Stimulated activated naive CD8-positive, alpha-beta T cell treated with anti-CD3 and anti-CD28 coated beads, Interleukin-15, Interleukin-2, amounts not matched to agents 100 ng/mL and 50 ng/mL, for 24 hours (primary cell): ENCODE measurements around the gene SIGLEC5.

Experiments
- H3K27ac Mint-ChIP-seq: one replicate; pipeline ENCODE4 v1.8.0; 2021; ENCODE audit warnings: mild to moderate bottlenecking, mixed read lengths
- H3K27me3 Mint-ChIP-seq: one replicate; pipeline ENCODE4 v1.8.0; 2021; ENCODE audit warnings: mixed read lengths
- H3K36me3 Mint-ChIP-seq: one replicate; pipeline ENCODE4 v1.8.0; 2021; ENCODE audit warnings: low read depth, mixed read lengths
- H3K4me1 Mint-ChIP-seq: one replicate; pipeline ENCODE4 v1.8.0; 2021; ENCODE audit warnings: low read depth, mixed read lengths
- H3K4me3 Mint-ChIP-seq: one replicate; pipeline ENCODE4 v1.8.0; 2021; ENCODE audit warnings: mild to moderate bottlenecking, mixed read lengths
- H3K9me3 Mint-ChIP-seq: one replicate; pipeline ENCODE4 v1.8.0; 2021; ENCODE audit warnings: mixed read lengths

SIGLEC5 gene

GRCh38 chr19:51602189-51602854 is 27.9 kb downstream of the SIGLEC5 start:
- Mint-ChIP-seq H3K9me3 (peaks cover 4% of the 10 kb centered on the region), H3K4me1 (peaks cover 11% of the 10 kb centered on the region), H3K4me3 (no peak overlapping the region), H3K27ac (no peak overlapping the region), H3K27me3 (peaks cover 35% of the 10 kb centered on the region), H3K36me3 (no peaks in the 10 kb centered on the region)

- peaks cover 39% of the 10 kb centered on the region for H3K27me3 Mint-ChIP-seq
- no peak overlapping the region for H3K27ac Mint-ChIP-seq
- no peaks in the 10 kb centered on the region for H3K36me3 Mint-ChIP-seq
- no peaks in the 10 kb centered on the region for H3K4me1 Mint-ChIP-seq
- no peak overlapping the region for H3K4me3 Mint-ChIP-seq
- peaks cover 4% of the 10 kb centered on the region for H3K9me3 Mint-ChIP-seq
These were observed 29.1 kb downstream of the SIGLEC5 start for GRCh38 chr19:51600940-51601580.

GRCh38 chr19:51599084-51599483 is 31.1 kb downstream of the SIGLEC5 start:
- Mint-ChIP-seq H3K27me3 (peaks cover 32% of the 10 kb centered on the region), H3K36me3 (peaks cover 2% of the 10 kb centered on the region), H3K4me1 (peaks cover 14% of the 10 kb centered on the region), H3K9me3 (peaks cover 3% of the 10 kb centered on the region), H3K27ac (no peak overlapping the region), H3K4me3 (no peak overlapping the region)

DNA sequence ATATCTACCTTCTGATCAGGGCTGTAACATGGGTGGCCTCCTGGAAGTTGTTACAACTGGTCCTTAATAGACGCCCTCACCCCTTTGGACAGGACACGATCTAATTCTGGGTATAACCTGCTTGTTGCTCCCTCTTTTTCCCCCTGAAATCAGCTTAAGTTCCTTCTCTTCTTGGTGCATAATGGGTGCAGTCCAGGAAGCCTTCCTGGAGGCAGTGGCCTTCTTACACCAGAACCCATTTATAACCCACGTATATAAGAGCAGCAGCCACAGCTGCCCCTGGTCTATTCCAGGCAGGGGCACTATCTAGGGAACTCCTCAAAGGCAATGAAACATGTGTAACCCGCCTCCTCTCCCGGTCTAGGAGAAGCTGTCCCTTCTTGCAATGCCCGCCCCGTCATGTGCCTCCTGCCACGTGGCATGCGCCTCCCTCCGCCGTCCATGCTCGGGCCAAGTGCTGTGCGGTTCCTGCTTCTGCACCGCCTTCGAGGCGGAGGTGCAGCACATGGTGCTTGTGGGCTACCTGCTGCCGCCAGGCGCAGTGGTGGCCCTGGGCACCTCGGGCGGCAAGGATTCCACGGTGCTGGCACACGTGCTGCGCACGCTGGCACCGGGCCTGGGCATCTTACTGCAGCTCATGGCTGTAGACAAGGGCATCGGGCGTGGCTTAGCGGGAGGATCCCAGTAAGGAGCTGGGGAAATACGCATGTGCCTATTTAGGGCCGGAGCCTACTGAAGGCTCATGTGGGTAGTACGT is 31.9 kb downstream of the SIGLEC5 start:
- Mint-ChIP-seq H3K27ac (no peak overlapping the region), H3K27me3 (peaks cover 31% of the 10 kb centered on the region), H3K36me3 (peaks cover 4% of the 10 kb centered on the region), H3K4me3 (no peak overlapping the region), H3K9me3 (peaks cover 3% of the 10 kb centered on the region), H3K4me1 (peaks cover 21% of the 10 kb centered on the region)

DNA sequence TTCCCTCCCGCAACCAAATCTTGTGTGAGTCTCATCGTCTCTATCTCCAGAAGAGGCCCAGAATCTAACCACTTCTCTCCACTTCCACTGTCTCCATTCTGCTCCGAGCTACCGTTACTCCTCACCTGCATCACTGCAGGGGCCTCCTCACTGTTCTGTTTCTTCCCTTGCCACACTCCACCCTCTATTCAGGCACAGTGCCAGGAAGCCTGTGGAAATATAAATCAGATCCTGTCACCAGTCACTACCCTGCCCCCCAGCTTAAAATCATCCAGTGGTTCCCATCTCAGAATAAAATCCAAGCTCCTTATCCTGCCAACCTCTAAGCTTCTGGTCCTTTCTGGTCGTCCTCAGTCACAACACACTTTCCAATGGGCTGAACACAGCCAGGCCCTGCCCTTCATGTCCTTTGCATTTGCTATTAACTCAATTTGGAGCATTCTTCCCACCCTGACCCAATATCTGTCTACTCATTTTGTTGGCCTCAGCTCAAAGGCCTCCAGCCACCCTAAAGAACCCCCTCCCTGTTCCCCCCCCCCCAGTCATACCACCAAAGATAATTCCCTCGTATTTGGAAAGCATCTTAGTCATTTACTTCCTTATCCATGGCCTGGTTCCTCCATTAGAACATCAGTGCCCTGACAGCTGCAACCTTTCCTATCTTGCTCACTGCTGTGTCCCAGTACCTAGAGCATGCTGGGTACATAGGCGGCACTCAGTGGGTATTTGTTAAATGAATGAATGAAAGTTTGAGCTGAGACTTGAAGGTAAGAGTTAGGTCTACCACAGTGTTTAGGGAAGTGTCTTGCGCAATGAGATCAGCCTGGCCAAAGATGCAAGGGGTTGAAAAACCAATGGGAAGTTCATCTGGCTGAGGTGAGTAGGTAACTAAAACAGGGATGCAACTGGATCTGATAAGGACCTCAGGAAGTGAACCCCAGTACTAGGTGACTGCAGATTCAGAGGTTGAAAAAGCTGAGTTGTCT is 34.7 kb downstream of the SIGLEC5 start:
- H3K27me3 Mint-ChIP-seq: peaks cover 14% of the 10 kb centered on the region
- H3K4me1 Mint-ChIP-seq: peaks cover 23% of the 10 kb centered on the region
- H3K4me3 Mint-ChIP-seq: peak overlapping the region; percentile 97
- H3K36me3 Mint-ChIP-seq: peaks cover 4% of the 10 kb centered on the region
- H3K9me3 Mint-ChIP-seq: peaks cover 6% of the 10 kb centered on the region
- peak overlapping the region; percentile 54 for H3K27ac Mint-ChIP-seq

- Mint-ChIP-seq H3K9me3 (peaks cover 6% of the 10 kb centered on the region), H3K27me3 (peaks cover 6% of the 10 kb centered on the region), H3K4me3 (peak overlapping the region; percentile 97), H3K4me1 (peaks cover 23% of the 10 kb centered on the region), H3K27ac (peak overlapping the region; percentile 89), H3K36me3 (peaks cover 8% of the 10 kb centered on the region)
These were observed 35.5 kb downstream of the SIGLEC5 start for GRCh38 chr19:51594774-51595109.

GRCh38 chr19:51593969-51594773 is 36.0 kb downstream of the SIGLEC5 start:
- H3K27ac Mint-ChIP-seq: peak overlapping the region; percentile 89

GRCh38 chr19:51593138-51593890 is 36.9 kb downstream of the SIGLEC5 start:
- H3K4me1 Mint-ChIP-seq: peaks cover 23% of the 10 kb centered on the region
- peaks cover 5% of the 10 kb centered on the region for H3K27me3 Mint-ChIP-seq
- H3K36me3 Mint-ChIP-seq: peaks cover 18% of the 10 kb centered on the region
- H3K4me3 Mint-ChIP-seq: peak overlapping the region; percentile 97
- H3K9me3 Mint-ChIP-seq: peaks cover 12% of the 10 kb centered on the region
- H3K27ac Mint-ChIP-seq: peak overlapping the region; percentile 57

More at GRCh38 chr19:51593969-51594773, 36.0 kb downstream of the SIGLEC5 start:
- H3K36me3 Mint-ChIP-seq: peaks cover 13% of the 10 kb centered on the region
- H3K27me3 Mint-ChIP-seq: peaks cover 5% of the 10 kb centered on the region
- peaks cover 23% of the 10 kb centered on the region for H3K4me1 Mint-ChIP-seq
- peaks cover 9% of the 10 kb centered on the region for H3K9me3 Mint-ChIP-seq
- H3K4me3 Mint-ChIP-seq: peak overlapping the region; percentile 97

DNA sequence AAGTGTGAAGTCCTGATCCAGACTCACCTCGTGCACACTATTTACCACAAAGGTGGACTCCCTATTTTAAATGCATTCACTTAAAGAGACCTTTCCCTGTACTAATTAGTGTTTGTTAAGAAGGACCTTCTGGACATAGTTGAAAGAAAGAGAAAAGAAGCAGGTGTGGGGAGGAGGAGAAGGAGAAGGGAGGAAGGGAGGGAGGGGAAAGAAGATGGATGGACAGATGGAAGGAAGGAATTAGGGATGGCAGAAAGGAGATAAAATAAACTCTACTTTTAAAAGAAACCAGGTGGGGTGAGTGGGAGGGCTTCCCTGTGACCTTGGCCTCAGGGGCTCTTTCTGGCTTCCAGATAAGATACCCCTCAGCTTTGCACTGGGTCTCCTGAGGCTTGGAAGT is 37.7 kb downstream of the SIGLEC5 start:
- Mint-ChIP-seq H3K4me1 (peaks cover 23% of the 10 kb centered on the region), H3K36me3 (peaks cover 25% of the 10 kb centered on the region), H3K4me3 (no peak overlapping the region), H3K27ac (no peak overlapping the region), H3K9me3 (peaks cover 20% of the 10 kb centered on the region), H3K27me3 (peaks cover 5% of the 10 kb centered on the region)

GRCh38 chr19:51590441-51590840 is 39.8 kb downstream of the SIGLEC5 start:
- Mint-ChIP-seq H3K4me1 (peaks cover 23% of the 10 kb centered on the region), H3K4me3 (no peak overlapping the region), H3K27me3 (no peaks in the 10 kb centered on the region), H3K9me3 (peaks cover 39% of the 10 kb centered on the region), H3K36me3 (peaks cover 46% of the 10 kb centered on the region), H3K27ac (no peak overlapping the region)

GRCh38 chr19:51589511-51589910 is 40.7 kb downstream of the SIGLEC5 start:
- H3K4me1 Mint-ChIP-seq: peaks cover 14% of the 10 kb centered on the region
- no peak overlapping the region for H3K4me3 Mint-ChIP-seq
- peaks cover 56% of the 10 kb centered on the region for H3K36me3 Mint-ChIP-seq
- H3K27me3 Mint-ChIP-seq: no peaks in the 10 kb centered on the region
- H3K27ac Mint-ChIP-seq: no peak overlapping the region
- H3K9me3 Mint-ChIP-seq: peaks cover 43% of the 10 kb centered on the region

GRCh38 chr19:51587264-51588191 is 42.7 kb downstream of the SIGLEC5 start:
- H3K4me1 Mint-ChIP-seq: no peaks in the 10 kb centered on the region
- H3K4me3 Mint-ChIP-seq: no peak overlapping the region
- no peaks in the 10 kb centered on the region for H3K27me3 Mint-ChIP-seq
- peaks cover 53% of the 10 kb centered on the region for H3K9me3 Mint-ChIP-seq
- peaks cover 71% of the 10 kb centered on the region for H3K36me3 Mint-ChIP-seq
- no peak overlapping the region for H3K27ac Mint-ChIP-seq
